Right lobe of liver (tissue), 6 donors: ENCODE results near the gene OS9. TPM values are rescaled to one million over a fixed set of nuclear protein-coding genes. Genes with fewer than 3 reads are reported as not detected.

ENCODE experiments used
- ATAC-seq, 4 donors: fragments of 200-7000 bp; cut with Tn5 transposase; one replicate each; pipeline ENCODE4 v1.9.1; 2020; ENCODE audit warnings: mild to moderate bottlenecking in 4 of 4, moderate library complexity in 4 of 4
- DNase-seq, 3 donors: peaks; one replicate each; pipeline ENCODE4 v3.0.0-alpha.2; 2020
- H3K27ac ChIP-seq, 3 donors: fragments of 200-600 bp; one replicate each; pipeline ENCODE4 v1.8.0; 2022
- H3K27me3 ChIP-seq, 2 donors: fragments of 200-600 bp; one replicate each; pipeline ENCODE4 v1.8.0; 2022
- H3K36me3 ChIP-seq, 4 donors: fragments of 200-600 bp; sonication (generic) in 1 of 4; one replicate each; pipeline versions ENCODE4 v1.5.1 to v1.8.0; 2017 to 2022; ENCODE audit warnings: control low read depth in 1 of 4
- H3K4me1 ChIP-seq, 4 donors: fragments of 200-600 bp; sonication (generic) in 1 of 4; one replicate each; pipeline versions ENCODE4 v1.5.1 to v1.8.0; 2017 to 2022; ENCODE audit warnings: control low read depth in 1 of 4
- H3K4me3 ChIP-seq, 3 donors: fragments of 200-600 bp; one replicate each; pipeline ENCODE4 v1.8.0; 2022
- H3K9me3 ChIP-seq, 4 donors: fragments of 200-600 bp; sonication (generic) in 1 of 4; one replicate each; pipeline versions ENCODE4 v1.5.1 to v1.8.0; 2017 to 2022; ENCODE audit warnings: control low read depth in 1 of 4
- POLR2A ChIP-seq: fragments of 450-650 bp; IDR thresholded peaks from one replicate; pipeline ENCODE4 v1.6.1; 2017; ENCODE audit warnings: antibody characterized with exemption, mild to moderate bottlenecking
- WGBS: methylation state at CpG from one replicate; pipeline ENCODE4 v1.1.6; 2018; ENCODE audit warnings: low coverage, low lambda C conversion rate; ENCODE audit not compliant: insufficient coverage; ENCODE audit errors: missing lambda C conversion rate; 5-methylcytosine and 5-hydroxymethylcytosine counted together
- intact Hi-C, 2 donors: fragments of 100-400 bp; cut with DNase I; formaldehyde crosslinking; loops; one replicate each; pipeline versions ENCODE4 v1.11.2 to v1.14.1; 2022
- total RNA-seq, 6 experiments: library from RNA; depleted of rRNA in 2 of 6; stranded (reverse); fragments of >200 nt in 2 of 6; fragmentation: NEBNext Ultra II Directional in 3 of 6; extraction: Animal tissue kit (Norgen Biotek cat#: 25700) in 3 of 6; gene quantifications; one replicate each; pipeline versions ENCODE4 v1.1.0 to v1.2.4, GENCODE V29; 2016 to 2023
- TF ChIP-seq, protein P1 (sequence below), 4 donors: fragments of 200-600 bp in 3 of 4; fragments of 450-650 bp in 1 of 4; IDR thresholded peaks; one replicate each; pipeline versions ENCODE4 v1.5.1 to v1.8.0; 2016 to 2022; ENCODE audit warnings: antibody characterized with exemption in 4 of 4, mild to moderate bottlenecking in 2 of 4
- donor health status: DM: no; HTN: yes; CAD: no.
- donor health status: DM: no; HTN: no; CAD: no.
- donor health status: DM: no; HTN: no; CAD: no.
- donor health status: DM: no; HTN: yes; CAD: no.
- donor health status: DM: no; HTN: yes; CAD: no.

OS9 gene
- total RNA-seq, 6 experiments from 2014 or later = 179 to 245 (median 210) TPM

DNA sequence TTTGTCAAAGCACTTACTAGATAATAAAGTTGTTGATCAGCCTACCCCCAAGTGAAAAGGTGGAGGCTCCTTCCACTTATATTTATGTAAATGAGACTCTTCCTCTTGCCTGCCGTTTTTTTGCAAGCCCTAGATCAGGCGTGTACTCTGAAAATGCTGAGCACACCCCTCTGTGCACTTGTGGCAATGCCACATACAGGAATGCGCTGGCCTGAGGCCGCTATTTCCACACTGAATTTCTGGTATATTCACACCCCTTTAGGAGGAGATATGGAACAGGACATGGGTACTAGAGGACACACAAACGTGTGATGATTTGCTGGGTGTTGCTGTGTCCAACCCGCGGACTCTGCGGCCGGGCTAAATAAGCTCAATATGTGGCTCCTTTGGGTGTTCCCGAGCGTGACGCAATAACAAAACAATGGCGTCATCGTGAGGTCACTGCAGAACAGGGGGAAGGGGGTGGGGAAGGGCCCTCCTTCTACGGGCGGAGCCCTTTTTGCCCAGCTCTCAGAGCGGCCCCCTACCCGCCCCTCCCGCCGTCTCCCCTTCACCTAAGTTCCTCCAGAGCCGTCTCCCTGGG lies 50.4 kb downstream of the OS9 start:
- peaks cover 0 to 8% (median 0%) of the 10 kb centered on the region in 4 donors for H3K4me1 ChIP-seq
- WGBS = 13% methylated on average over 18 of the region's 21 CpGs
- DNase-seq (peak; percentile 62 to 75 (median 72)), ATAC-seq (peak; percentile 57 to 67 (median 60))
- TF ChIP-seq, protein P1, sequence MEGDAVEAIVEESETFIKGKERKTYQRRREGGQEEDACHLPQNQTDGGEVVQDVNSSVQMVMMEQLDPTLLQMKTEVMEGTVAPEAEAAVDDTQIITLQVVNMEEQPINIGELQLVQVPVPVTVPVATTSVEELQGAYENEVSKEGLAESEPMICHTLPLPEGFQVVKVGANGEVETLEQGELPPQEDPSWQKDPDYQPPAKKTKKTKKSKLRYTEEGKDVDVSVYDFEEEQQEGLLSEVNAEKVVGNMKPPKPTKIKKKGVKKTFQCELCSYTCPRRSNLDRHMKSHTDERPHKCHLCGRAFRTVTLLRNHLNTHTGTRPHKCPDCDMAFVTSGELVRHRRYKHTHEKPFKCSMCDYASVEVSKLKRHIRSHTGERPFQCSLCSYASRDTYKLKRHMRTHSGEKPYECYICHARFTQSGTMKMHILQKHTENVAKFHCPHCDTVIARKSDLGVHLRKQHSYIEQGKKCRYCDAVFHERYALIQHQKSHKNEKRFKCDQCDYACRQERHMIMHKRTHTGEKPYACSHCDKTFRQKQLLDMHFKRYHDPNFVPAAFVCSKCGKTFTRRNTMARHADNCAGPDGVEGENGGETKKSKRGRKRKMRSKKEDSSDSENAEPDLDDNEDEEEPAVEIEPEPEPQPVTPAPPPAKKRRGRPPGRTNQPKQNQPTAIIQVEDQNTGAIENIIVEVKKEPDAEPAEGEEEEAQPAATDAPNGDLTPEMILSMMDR (IDR thresholded peaks at IDR 0.05) = no peak
- no peak for TF ChIP-seq POLR2A
- intact Hi-C loops = no loop called here
- no peaks in the 10 kb centered on the region for H3K27me3 ChIP-seq
- peak overlapping the region; percentile 76 to 94 (median 93) for H3K27ac ChIP-seq
- H3K4me3 ChIP-seq = peak overlapping the region; percentile 73 to 82 (median 78)
- H3K9me3 ChIP-seq = no peaks in the 10 kb centered on the region
- H3K36me3 ChIP-seq = peaks cover 0 to 25% (median 13%) of the 10 kb centered on the region in 4 donors

DNA sequence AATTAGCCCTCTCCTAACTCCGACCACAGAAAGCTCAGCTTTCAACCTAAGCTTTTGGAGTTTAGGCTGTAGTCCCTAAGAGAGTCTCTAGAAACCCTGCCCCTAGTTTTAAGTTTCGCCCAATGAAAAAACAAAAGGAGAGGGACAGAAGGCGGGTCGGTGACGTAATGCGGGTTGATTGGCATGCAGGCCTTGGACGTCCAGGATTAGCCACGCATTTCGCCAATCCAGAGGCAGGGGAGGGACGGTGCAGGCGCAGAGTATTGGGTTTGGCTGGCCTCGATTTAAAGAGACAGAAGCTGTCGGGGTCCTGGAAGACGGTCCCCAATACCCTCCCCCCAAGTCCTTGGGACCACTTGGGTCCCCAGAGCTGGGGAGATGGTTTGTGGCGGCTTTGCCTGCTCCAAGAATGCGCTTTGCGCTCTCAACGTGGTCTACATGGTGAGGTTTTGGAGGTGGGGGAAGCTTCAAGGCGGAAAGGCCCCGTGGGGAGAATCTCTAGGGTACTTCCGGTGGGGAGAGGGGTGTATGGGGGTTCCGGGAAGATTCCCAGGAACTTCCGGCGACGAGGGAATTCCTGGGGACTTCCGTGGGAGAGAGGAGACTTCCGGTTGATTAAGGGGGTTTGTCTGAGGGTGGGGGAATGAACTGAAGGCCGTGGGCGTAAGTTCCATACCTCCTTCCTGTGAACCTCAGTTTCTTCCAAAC lies 51.0 kb downstream of the OS9 start, which contains the start of gene TSPAN31:
TSS of gene TSPAN31 (plus strand) at position 263 of the 708 bp plus-strand sequence. CDS start at position 379, 116 bp downstream.
- H3K36me3 ChIP-seq = peaks cover 0 to 25% (median 13%) of the 10 kb centered on the region in 4 donors
- ATAC-seq (peak; percentile 91 to 96 (median 95)), DNase-seq (peak; percentile 96 to 98 (median 97))
- TF ChIP-seq POLR2A = peak; percentile 56
- TF ChIP-seq, protein P1 (IDR thresholded peaks at IDR 0.05) = no peak
- under 1% methylated on average over 22 of the region's 29 CpGs for WGBS
- H3K27ac ChIP-seq = peak within 1 kb of the TSS; percentile 76 to 94 (median 93)
- H3K4me1 ChIP-seq = peaks cover 0 to 8% (median 0%) of the 10 kb centered on the region in 4 donors
- intact Hi-C loops = no loop called here
- no peaks in the 10 kb centered on the region for H3K27me3 ChIP-seq
- H3K4me3 ChIP-seq = peak within 1 kb of the TSS; percentile 73 to 82 (median 78)
- no peaks in the 10 kb centered on the region for H3K9me3 ChIP-seq

DNA sequence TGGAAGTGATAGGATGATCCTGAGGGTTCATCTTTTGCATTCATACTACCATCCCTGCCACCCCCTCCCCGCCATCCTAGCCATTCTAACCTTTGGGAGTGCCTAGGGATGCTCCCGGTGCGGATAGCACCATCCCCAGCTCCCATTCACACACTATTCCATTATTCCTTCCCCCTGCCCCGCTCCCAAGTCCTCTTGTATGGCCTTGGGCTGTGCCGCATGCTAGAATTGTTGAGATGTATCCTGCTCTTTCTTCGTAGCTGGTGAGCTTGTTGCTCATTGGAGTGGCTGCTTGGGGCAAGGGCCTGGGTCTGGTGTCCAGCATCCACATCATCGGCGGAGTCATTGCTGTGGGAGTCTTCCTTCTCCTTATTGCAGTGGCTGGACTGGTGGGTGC lies 51.6 kb downstream of the OS9 start:
- TF ChIP-seq POLR2A = no peak
- TF ChIP-seq, protein P1 (IDR thresholded peaks at IDR 0.05) = no peak
- peak; percentile 1 to 4 (median 1) for ATAC-seq
- Histone ChIP-seq H3K27ac (peak overlapping the region; percentile 76 to 94 (median 93)), H3K4me1 (peaks cover 0 to 8% (median 0%) of the 10 kb centered on the region in 4 donors), H3K36me3 (peaks cover 0 to 25% (median 13%) of the 10 kb centered on the region in 4 donors), H3K9me3 (no peaks in the 10 kb centered on the region), H3K27me3 (no peaks in the 10 kb centered on the region), H3K4me3 (peak overlapping the region; percentile 73 to 82 (median 78))
- intact Hi-C loops = no loop called here
- WGBS = 51% methylated on average over 4 of the region's 8 CpGs
- DNase-seq = no peak

DNA sequence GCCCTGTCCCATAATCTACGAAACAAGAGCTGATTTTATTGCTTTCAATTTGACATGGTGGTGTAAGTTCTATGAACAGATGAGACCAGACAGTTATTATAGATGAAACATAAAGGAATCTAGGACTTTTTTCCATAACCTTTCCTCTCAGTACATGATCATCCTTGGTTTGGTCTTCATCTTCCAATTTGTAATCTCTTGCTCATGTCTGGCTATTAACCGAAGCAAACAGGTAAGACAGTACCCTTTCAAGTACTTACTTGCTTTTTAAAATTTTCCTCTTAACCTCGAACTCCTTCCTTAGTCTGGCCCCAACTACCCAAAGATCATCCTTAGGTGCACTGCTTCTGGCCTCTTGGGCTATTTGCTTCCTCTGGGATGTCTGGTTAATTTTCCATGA lies 52.1 kb downstream of the OS9 start:
- Histone ChIP-seq H3K36me3 (peaks cover 0 to 25% (median 13%) of the 10 kb centered on the region in 4 donors), H3K9me3 (no peaks in the 10 kb centered on the region), H3K27ac (no peak overlapping the region), H3K4me1 (peaks cover 0 to 8% (median under 1%) of the 10 kb centered on the region in 4 donors), H3K27me3 (no peaks in the 10 kb centered on the region), H3K4me3 (no peak overlapping the region)
- ATAC-seq = no peak
- intact Hi-C loops = no loop called here
- no peak for TF ChIP-seq POLR2A
- TF ChIP-seq, protein P1 (IDR thresholded peaks at IDR 0.05) = no peak
- DNase-seq = no peak
- WGBS = 83% methylated on average over 3 of the region's 3 CpGs
